ENCODE measurements around the gene NCAM1. TPM values are rescaled to one million over a fixed set of nuclear protein-coding genes. Genes with fewer than 3 reads are reported as not detected.

The NCAM1 gene
- total and polyA plus RNA-seq, 2 donors from 2014 or later: 1.7 to 3.0 TPM

GRCh38 chr11:113288286-113288863 is 327.2 kb downstream of the NCAM1 start:
- Histone ChIP-seq H3K36me3 (ENCODE audit: control insufficient read depth in 2 of 3, insufficient read depth in 3 of 3, low read length in 3 of 3) (no peaks in the 10 kb centered on the region), H3K27ac (ENCODE audit: low read depth in 2 of 2, low read length in 2 of 2) (no peak overlapping the region), H3K27me3 (ENCODE audit: control insufficient read depth, insufficient read depth, low read length) (no peaks in the 10 kb centered on the region), H3K9ac (ENCODE audit: low read length in 3 of 3) (no peak overlapping the region), H3K4me1 (ENCODE audit: control insufficient read depth in 2 of 3, insufficient read depth in 2 of 3, low read depth in 1 of 3, low read length in 3 of 3) (peaks cover 0 to 2% (median 0%) of the 10 kb centered on the region in 3 donors), H3K4me3 (ENCODE audit: low read length in 3 of 3) (no peak overlapping the region), H3K9me3 (ENCODE audit: control insufficient read depth in 2 of 3, insufficient read depth in 1 of 3, low read length in 3 of 3) (no peaks in the 10 kb centered on the region)
- no peak for TF ChIP-seq CTCF (IDR thresholded peaks at IDR 0.05; ENCODE audit: borderline replicate concordance, extremely low read depth, insufficient read depth)
- FAIRE-seq (no peak), DNase-seq (no peak)
- intact Hi-C loops (cut with DNase I): no loop called here

- FAIRE-seq (no peak), DNase-seq (peak in 4 of 5 donors; percentile 76 to 83 (median 78))
- no peaks in the 10 kb centered on the region for H3K36me3 ChIP-seq (ENCODE audit: control insufficient read depth in 2 of 3, insufficient read depth in 3 of 3, low read length in 3 of 3)
- H3K9ac ChIP-seq (ENCODE audit: low read length in 3 of 3): no peak overlapping the region
- peak; percentile 76 for TF ChIP-seq CTCF (IDR thresholded peaks at IDR 0.05; ENCODE audit: borderline replicate concordance, extremely low read depth, insufficient read depth)
- no peaks in the 10 kb centered on the region for H3K9me3 ChIP-seq (ENCODE audit: control insufficient read depth in 2 of 3, insufficient read depth in 1 of 3, low read length in 3 of 3)
- no peak overlapping the region for H3K27ac ChIP-seq (ENCODE audit: low read depth in 2 of 2, low read length in 2 of 2)
- intact Hi-C loops (cut with DNase I): loop anchor here (10.0 kb wide), 1 partner anchor 705 kb away; no protein-coding TSS in a partner anchor
- no peak overlapping the region for H3K4me3 ChIP-seq (ENCODE audit: low read length in 3 of 3)
- H3K27me3 ChIP-seq (ENCODE audit: control insufficient read depth, insufficient read depth, low read length): no peaks in the 10 kb centered on the region
- peaks cover 0 to 2% (median 0%) of the 10 kb centered on the region in 3 donors for H3K4me1 ChIP-seq (ENCODE audit: control insufficient read depth in 2 of 3, insufficient read depth in 2 of 3, low read depth in 1 of 3, low read length in 3 of 3)
These were observed 328.4 kb downstream of the NCAM1 start for GRCh38 chr11:113289431-113290187.

GRCh38 chr11:113293936-113294335 is 332.7 kb downstream of the NCAM1 start:
- no peaks in the 10 kb centered on the region for H3K36me3 ChIP-seq (ENCODE audit: control insufficient read depth in 2 of 3, insufficient read depth in 3 of 3, low read length in 3 of 3)
- H3K27me3 ChIP-seq (ENCODE audit: control insufficient read depth, insufficient read depth, low read length): no peaks in the 10 kb centered on the region
- no peak overlapping the region for H3K4me3 ChIP-seq (ENCODE audit: low read length in 3 of 3)
- peaks cover 0 to 2% (median 0%) of the 10 kb centered on the region in 3 donors for H3K4me1 ChIP-seq (ENCODE audit: control insufficient read depth in 2 of 3, insufficient read depth in 2 of 3, low read depth in 1 of 3, low read length in 3 of 3)
- intact Hi-C loops (cut with DNase I): loop anchor here (10.0 kb wide), 1 partner anchor 709 kb away; no protein-coding TSS in a partner anchor
- no peak for TF ChIP-seq CTCF (IDR thresholded peaks at IDR 0.05; ENCODE audit: borderline replicate concordance, extremely low read depth, insufficient read depth)
- no peak overlapping the region for H3K27ac ChIP-seq (ENCODE audit: low read depth in 2 of 2, low read length in 2 of 2)
- no peaks in the 10 kb centered on the region for H3K9me3 ChIP-seq (ENCODE audit: control insufficient read depth in 2 of 3, insufficient read depth in 1 of 3, low read length in 3 of 3)
- H3K9ac ChIP-seq (ENCODE audit: low read length in 3 of 3): no peak overlapping the region
- no peak for FAIRE-seq
- no peak for DNase-seq
